Endothelial cell of umbilical vein (primary cell): Measurements from ENCODE around the gene TRERF1. TPM values are rescaled to one million over a fixed set of nuclear protein-coding genes. Genes with fewer than 3 reads are reported as not detected.

ENCODE experiments used
- BruUV-seq: library from RNA; stranded (reverse); fragments of 400-500 nt; replicated peaks from 2 replicates; lab custom pipeline; 2021; lab: Mats Ljungman, UMichigan
- CTCF ChIA-PET: fragments of 300-600, 350-600 bp; sonication (Branson Sonifier 250); formaldehyde crosslinking; loops from one replicate; lab custom pipeline; 2021; ENCODE audit warnings: antibody characterized with exemption, inconsistent platforms; lab: Charles Lee
- POLR2A ChIA-PET: fragments of 300-600, 350-600 bp; sonication (Branson Sonifier 250); formaldehyde crosslinking; loops from one replicate; lab custom pipeline; 2021; ENCODE audit warnings: antibody characterized with exemption, inconsistent platforms; lab: Charles Lee
- DNase-seq: peaks from one replicate; pipeline ENCODE4 v3.0.0-alpha.2; 2011; ENCODE audit warnings: low read depth, low spot score
- FAIRE-seq: peaks from 2 replicates; lab custom pipeline; 2011; peaks lifted over from hg19 to GRCh38; lab: Jason Lieb, UNC
- H2AFZ ChIP-seq: 2 replicates; pipeline ENCODE4 v1.6.0; 2012; ENCODE audit warnings: low read depth, low read length, control low read depth, inconsistent platforms
- H3K27ac ChIP-seq: 2 replicates; pipeline ENCODE4 v1.5.1; 2011; ENCODE audit warnings: low read depth, mild to moderate bottlenecking, control low read depth, low read length, moderate library complexity; ENCODE audit not compliant: insufficient read depth
- H3K27me3 ChIP-seq, 2 experiments: 2 replicates each; pipeline versions ENCODE4 v1.6.0 to v1.6.1; 2011; ENCODE audit warnings: low read length in 2 of 2, mixed read lengths in 1 of 2; ENCODE audit not compliant: control insufficient read depth in 2 of 2, insufficient read depth in 2 of 2
- H3K36me3 ChIP-seq, 2 experiments: 2 replicates in 1 of 2; 3 replicates in 1 of 2; pipeline ENCODE4 v1.5.1; 2011; ENCODE audit warnings: low read length in 2 of 2, mild to moderate bottlenecking in 1 of 2, moderate library complexity in 1 of 2; ENCODE audit not compliant: control insufficient read depth in 2 of 2, insufficient read depth in 2 of 2; ENCODE audit errors: extremely low read depth in 1 of 2
- H3K4me1 ChIP-seq: 3 replicates; pipeline ENCODE4 v1.5.1; 2011; ENCODE audit warnings: mild to moderate bottlenecking, low read length; ENCODE audit not compliant: control insufficient read depth, insufficient read depth; ENCODE audit errors: extremely low read depth
- H3K4me2 ChIP-seq: 2 replicates; pipeline ENCODE4 v1.6.1; 2011; ENCODE audit warnings: low read length, control low read depth, mixed read lengths; ENCODE audit not compliant: insufficient read depth
- H3K4me3 ChIP-seq, 3 experiments: fragments of 200-600 bp in 1 of 3; sonication (generic), shearing (Covaris generic) in 1 of 3; replicated peaks in 1 of 3; 2 replicates each; pipeline ENCODE4 v1.5.1; 2011 to 2016; ENCODE audit warnings: control low read depth in 3 of 3, low read length in 3 of 3, mild to moderate bottlenecking in 2 of 3, inconsistent platforms in 1 of 3, low read depth in 1 of 3, moderate library complexity in 1 of 3; ENCODE audit not compliant: insufficient read depth in 1 of 3
- H3K79me2 ChIP-seq: 2 replicates; pipeline ENCODE4 v1.6.0; 2012; ENCODE audit warnings: low read length, inconsistent platforms; ENCODE audit not compliant: control insufficient read depth, insufficient read depth
- H3K9ac ChIP-seq: replicated peaks from 2 replicates; pipeline ENCODE3; 2011; ENCODE audit warnings: low read length, control low read depth; ENCODE audit not compliant: insufficient read depth; ENCODE audit errors: extremely low read depth
- H3K9me1 ChIP-seq: replicated peaks from 3 replicates; pipeline ENCODE4 v1.6.0; 2011; ENCODE audit warnings: mild to moderate bottlenecking, low read length; ENCODE audit not compliant: control insufficient read depth, insufficient read depth; ENCODE audit errors: extremely low read depth
- H3K9me3 ChIP-seq: replicated peaks from 2 replicates; pipeline ENCODE4 v1.5.1; 2012; ENCODE audit warnings: low read length, inconsistent platforms; ENCODE audit not compliant: control insufficient read depth, insufficient read depth
- H4K20me1 ChIP-seq: replicated peaks from 2 replicates; pipeline ENCODE3; 2011; ENCODE audit warnings: mild to moderate bottlenecking, low read length; ENCODE audit not compliant: control insufficient read depth, insufficient read depth; ENCODE audit errors: extremely low read depth
- EZH2 ChIP-seq: IDR thresholded peaks from 2 replicates; pipeline ENCODE4 v1.6.1; 2012; ENCODE audit warnings: borderline replicate concordance, low read depth, mild to moderate bottlenecking, moderate library complexity, low read length, inconsistent platforms; ENCODE audit not compliant: severe bottlenecking
- FOS ChIP-seq: IDR thresholded peaks from 2 replicates; pipeline ENCODE4 v1.6.1; 2011; ENCODE audit warnings: mild to moderate bottlenecking, low read length, moderate library complexity, borderline replicate concordance; ENCODE audit not compliant: insufficient read depth
- GATA2 ChIP-seq: IDR thresholded peaks from 2 replicates; pipeline ENCODE4 v1.7.0; 2011; ENCODE audit warnings: low read depth, mild to moderate bottlenecking, moderate library complexity, mixed read lengths, low read length; ENCODE audit not compliant: insufficient read length, insufficient read depth
- JUN ChIP-seq: IDR thresholded peaks from 2 replicates; pipeline ENCODE4 v1.6.1; 2011; ENCODE audit warnings: borderline replicate concordance, low read depth; ENCODE audit not compliant: insufficient read length, insufficient read depth
- MAX ChIP-seq: IDR thresholded peaks from 2 replicates; pipeline ENCODE4 v1.6.1; 2011; ENCODE audit not compliant: insufficient read depth, insufficient read length
- MYC ChIP-seq: IDR thresholded peaks from one replicate; pipeline ENCODE4 v1.6.1; 2011; ENCODE audit warnings: mild to moderate bottlenecking, low read depth, low read length
- POLR2A ChIP-seq: IDR thresholded peaks from 2 replicates; pipeline ENCODE4 v1.6.1; 2012; ENCODE audit warnings: low read depth, mild to moderate bottlenecking, control low read depth, low read length
- POLR2AphosphoS5 ChIP-seq: IDR thresholded peaks from 2 replicates; pipeline ENCODE4 v1.6.1; 2012; ENCODE audit warnings: low read depth, mild to moderate bottlenecking, control low read depth, low read length, moderate library complexity; ENCODE audit not compliant: insufficient read depth
- dilution Hi-C: fragments of 300-500 bp; cut with MboI; formaldehyde crosslinking; loops from one replicate; pipeline ENCODE4 v1.15.0; 2019; ENCODE audit warnings: low sequenced_read_pairs; ENCODE audit not compliant: extremely low pct_ligation_motif_present
- intact Hi-C: fragments of 100-400 bp; cut with micrococcal nuclease; formaldehyde crosslinking; loops from one replicate; pipeline ENCODE4 v1.10.0; 2022
- polyA plus RNA-seq, 4 experiments: library from polyadenylated mRNA; depleted of rRNA in 3 of 4; stranded (reverse) in 3 of 4; unstranded in 1 of 4; fragments of >200 nt; gene quantifications; 2 replicates each; pipeline versions ENCODE4 v1.2.1 to v1.2.3, GENCODE V29; 2011 to 2012; ENCODE audit warnings: missing spikeins in 1 of 4
- total RNA-seq: library from RNA; stranded (reverse); gene quantifications from 2 replicates; pipeline ENCODE4 v1.2.3, GENCODE V29; 2021
- TF ChIP-seq, protein P1 (sequence below), 2 donors: IDR thresholded peaks; 1 replicate in 1 of 2; 2 replicates in 1 of 2; pipeline ENCODE4 v1.5.1; 2011; ENCODE audit warnings: low read length in 2 of 2, mild to moderate bottlenecking in 2 of 2, moderate library complexity in 2 of 2, control low read depth in 1 of 2, inconsistent platforms in 1 of 2, low read depth in 1 of 2; ENCODE audit not compliant: insufficient read depth in 1 of 2; ENCODE audit errors: extremely low read depth in 1 of 2

TRERF1 gene
- total and polyA plus RNA-seq, 2 donors (not counting 3 experiments of a cell fraction or from before 2014, with no cell fraction given), result 0.73 to 5.5 TPM

DNA sequence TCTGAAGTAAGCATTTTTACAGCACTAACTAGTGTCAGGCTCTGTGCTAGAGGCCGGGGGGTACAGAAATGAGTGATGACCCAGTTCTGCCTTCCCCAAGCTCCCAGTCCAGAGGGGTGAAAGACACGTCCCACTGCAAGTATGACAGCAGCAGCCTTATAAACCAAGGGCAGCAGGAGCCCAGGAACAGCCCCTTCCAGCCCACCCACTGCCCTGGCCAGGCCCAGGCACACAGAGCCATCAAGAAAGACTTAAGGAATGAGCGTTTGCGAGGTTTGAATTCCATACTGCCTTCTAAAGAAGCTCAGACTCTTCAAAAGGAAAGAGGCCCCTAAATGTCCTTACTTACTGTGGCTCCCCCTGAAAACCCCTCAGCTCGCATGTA is 10.0 kb downstream of the TRERF1 start:
- Histone ChIP-seq H3K4me1 (no peaks in the 10 kb centered on the region), H3K79me2 (no peaks in the 10 kb centered on the region), H3K27ac (no peak overlapping the region), H3K36me3 (no peaks in the 10 kb centered on the region), H2AFZ (no peak overlapping the region), H3K4me3 (no peak overlapping the region), H3K9me3 (no peaks in the 10 kb centered on the region), H3K9me1 (no peaks in the 10 kb centered on the region), H4K20me1 (no peaks in the 10 kb centered on the region), H3K9ac (no peak overlapping the region), H3K4me2 (no peak overlapping the region), H3K27me3 (peaks cover 0 to 2% of the 10 kb centered on the region in 2 experiments)
- ChIA-PET CTCF (interaction anchor here (1.0 to 2.1 kb wide), 5 partner anchors 8 to 106 kb away, joined by 3 to 5 read pairs (median 4); no protein-coding TSS in a partner anchor), POLR2A (no interaction called here)
- DNase-seq (no peak), FAIRE-seq (no peak)
- intact Hi-C loops (no loop called here), dilution Hi-C loops (no loop called here)
- no peak for TF ChIP-seq MYC
- no peak for TF ChIP-seq JUN
- TF ChIP-seq POLR2AphosphoS5, result no peak
- no peak for TF ChIP-seq MAX
- TF ChIP-seq POLR2A, result no peak
- TF ChIP-seq, protein P1, sequence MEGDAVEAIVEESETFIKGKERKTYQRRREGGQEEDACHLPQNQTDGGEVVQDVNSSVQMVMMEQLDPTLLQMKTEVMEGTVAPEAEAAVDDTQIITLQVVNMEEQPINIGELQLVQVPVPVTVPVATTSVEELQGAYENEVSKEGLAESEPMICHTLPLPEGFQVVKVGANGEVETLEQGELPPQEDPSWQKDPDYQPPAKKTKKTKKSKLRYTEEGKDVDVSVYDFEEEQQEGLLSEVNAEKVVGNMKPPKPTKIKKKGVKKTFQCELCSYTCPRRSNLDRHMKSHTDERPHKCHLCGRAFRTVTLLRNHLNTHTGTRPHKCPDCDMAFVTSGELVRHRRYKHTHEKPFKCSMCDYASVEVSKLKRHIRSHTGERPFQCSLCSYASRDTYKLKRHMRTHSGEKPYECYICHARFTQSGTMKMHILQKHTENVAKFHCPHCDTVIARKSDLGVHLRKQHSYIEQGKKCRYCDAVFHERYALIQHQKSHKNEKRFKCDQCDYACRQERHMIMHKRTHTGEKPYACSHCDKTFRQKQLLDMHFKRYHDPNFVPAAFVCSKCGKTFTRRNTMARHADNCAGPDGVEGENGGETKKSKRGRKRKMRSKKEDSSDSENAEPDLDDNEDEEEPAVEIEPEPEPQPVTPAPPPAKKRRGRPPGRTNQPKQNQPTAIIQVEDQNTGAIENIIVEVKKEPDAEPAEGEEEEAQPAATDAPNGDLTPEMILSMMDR (IDR thresholded peaks at IDR 0.05; ENCODE audit: extremely low read depth in 1 of 2, insufficient read depth in 1 of 2, low read depth in 1 of 2, low read length in 2 of 2), result no peak
- no peak for TF ChIP-seq FOS
- no peak for TF ChIP-seq EZH2
- TF ChIP-seq GATA2, result no peak
- no TSS peak for BruUV-seq
